ENCODE measurements around the gene CABYR.

The CABYR gene

DNA sequence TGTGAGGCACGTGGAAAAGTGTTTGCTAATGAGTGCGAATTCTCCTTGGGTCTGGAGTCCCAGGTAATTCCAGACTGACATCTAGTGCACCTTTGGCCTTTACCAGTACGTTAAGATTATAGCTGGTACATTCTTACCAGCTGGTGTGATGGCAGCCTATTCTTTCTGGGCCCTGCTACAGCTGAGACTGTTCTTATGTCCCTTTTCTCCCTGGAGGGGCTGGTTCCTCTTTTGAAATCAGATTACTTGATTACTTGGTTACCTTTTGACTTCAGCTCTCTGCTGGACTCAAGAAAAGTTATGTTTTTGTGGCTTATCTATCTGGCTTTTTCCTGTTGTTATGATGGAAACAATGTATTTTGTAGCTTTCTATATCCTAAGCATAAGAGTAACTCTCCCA lies 14.5 kb downstream of the CABYR start:
- DNase-seq (ENCODE audit: low read depth), result no peak
- TF ChIP-seq, protein P1, sequence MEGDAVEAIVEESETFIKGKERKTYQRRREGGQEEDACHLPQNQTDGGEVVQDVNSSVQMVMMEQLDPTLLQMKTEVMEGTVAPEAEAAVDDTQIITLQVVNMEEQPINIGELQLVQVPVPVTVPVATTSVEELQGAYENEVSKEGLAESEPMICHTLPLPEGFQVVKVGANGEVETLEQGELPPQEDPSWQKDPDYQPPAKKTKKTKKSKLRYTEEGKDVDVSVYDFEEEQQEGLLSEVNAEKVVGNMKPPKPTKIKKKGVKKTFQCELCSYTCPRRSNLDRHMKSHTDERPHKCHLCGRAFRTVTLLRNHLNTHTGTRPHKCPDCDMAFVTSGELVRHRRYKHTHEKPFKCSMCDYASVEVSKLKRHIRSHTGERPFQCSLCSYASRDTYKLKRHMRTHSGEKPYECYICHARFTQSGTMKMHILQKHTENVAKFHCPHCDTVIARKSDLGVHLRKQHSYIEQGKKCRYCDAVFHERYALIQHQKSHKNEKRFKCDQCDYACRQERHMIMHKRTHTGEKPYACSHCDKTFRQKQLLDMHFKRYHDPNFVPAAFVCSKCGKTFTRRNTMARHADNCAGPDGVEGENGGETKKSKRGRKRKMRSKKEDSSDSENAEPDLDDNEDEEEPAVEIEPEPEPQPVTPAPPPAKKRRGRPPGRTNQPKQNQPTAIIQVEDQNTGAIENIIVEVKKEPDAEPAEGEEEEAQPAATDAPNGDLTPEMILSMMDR (conservative IDR thresholded peaks at IDR 0.05; ENCODE audit: low read depth, low read length), result no peak
- H3K4me3 ChIP-seq (ENCODE audit: low read depth, low read length), result no peak overlapping the region

DNA sequence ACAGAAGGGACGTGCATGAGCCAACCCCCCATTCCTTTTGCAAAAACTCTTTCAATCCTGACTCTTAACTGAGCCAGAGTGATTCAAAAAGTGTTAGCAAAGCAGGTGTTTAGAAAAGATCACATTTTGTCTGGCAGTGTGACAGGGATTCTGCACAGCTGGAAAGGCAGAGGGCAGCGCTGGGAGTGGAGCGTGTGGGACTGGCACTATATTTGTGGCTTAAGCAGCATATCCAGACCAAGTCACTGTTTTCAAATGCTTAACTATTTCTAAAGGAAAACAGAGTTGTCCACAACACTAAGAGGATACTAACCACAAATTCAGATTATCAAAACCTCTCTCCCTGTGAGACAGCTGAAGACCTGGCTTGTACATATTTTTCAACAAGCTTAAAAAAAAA lies 19.0 kb downstream of the CABYR start:
- H3K4me3 ChIP-seq (ENCODE audit: low read depth, low read length), result no peak overlapping the region
- no peak for DNase-seq (ENCODE audit: low read depth)
- TF ChIP-seq, protein P1 (conservative IDR thresholded peaks at IDR 0.05; ENCODE audit: low read depth, low read length), result no peak

DNA sequence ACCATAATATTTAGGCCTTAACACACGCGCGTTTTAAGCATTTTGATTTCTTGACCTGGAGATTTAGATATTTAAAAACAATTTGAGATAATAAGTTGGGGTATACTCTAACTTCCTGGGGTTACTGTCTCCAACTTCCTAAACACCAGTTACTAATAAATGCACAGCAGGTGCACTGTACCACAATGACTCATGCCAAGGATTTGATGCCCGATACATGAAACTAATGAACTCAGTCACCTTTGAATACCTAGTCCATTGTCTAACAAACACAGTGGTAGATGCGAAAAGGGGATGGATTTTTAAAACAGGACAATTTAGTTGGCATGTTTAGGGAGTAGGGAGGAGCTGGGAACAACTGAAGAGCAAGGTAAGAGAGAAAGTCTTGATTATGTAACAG lies 21.2 kb downstream of the CABYR start:
- H3K4me3 ChIP-seq (ENCODE audit: low read depth, low read length), result no peak overlapping the region
- no peak for DNase-seq (ENCODE audit: low read depth)
- TF ChIP-seq, protein P1 (conservative IDR thresholded peaks at IDR 0.05; ENCODE audit: low read depth, low read length), result no peak

DNA sequence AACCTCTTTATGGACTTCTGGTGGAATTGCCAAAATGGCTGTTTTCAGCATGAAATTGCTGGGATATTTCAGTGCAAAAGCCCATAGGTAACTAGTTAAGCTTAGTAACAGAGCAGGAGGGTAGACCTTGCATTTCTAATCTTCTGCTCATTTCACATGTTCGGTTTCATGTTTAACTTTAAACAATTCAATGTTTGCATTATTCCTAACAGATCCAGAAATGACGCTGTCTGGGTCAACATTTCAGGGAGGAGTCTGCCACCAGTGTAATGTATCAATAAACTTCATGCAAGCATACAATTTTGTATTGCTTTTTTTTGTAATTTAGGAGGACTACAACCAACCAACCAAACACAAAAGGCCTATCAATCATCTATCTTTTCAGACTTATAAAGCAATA lies 22.4 kb downstream of the CABYR start:
- no peak overlapping the region for H3K4me3 ChIP-seq (ENCODE audit: low read depth, low read length)
- DNase-seq (ENCODE audit: low read depth), result no peak
- TF ChIP-seq, protein P1 (conservative IDR thresholded peaks at IDR 0.05; ENCODE audit: low read depth, low read length), result no peak

DNA sequence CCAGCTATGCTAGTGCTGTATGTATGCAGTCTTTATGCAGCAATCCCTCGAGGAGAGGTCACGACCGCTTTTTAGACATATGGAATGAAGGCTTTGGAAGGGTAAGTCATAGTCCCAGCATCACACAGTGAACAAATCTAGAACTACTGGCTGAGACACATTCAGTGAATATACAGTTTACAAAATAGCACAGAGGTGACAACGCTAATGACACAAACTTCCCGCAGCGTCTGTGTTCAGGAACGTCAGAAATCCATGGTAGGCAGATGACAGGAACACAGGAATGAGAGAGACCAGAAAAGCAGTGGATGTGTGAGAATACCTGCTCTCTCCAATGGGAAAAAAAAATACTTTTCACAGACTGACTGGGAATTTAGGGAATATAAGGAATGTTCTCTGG lies 29.6 kb downstream of the CABYR start:
- no peak overlapping the region for H3K4me3 ChIP-seq (ENCODE audit: low read depth, low read length)
- TF ChIP-seq, protein P1 (conservative IDR thresholded peaks at IDR 0.05; ENCODE audit: low read depth, low read length), result no peak
- no peak for DNase-seq (ENCODE audit: low read depth)

DNA sequence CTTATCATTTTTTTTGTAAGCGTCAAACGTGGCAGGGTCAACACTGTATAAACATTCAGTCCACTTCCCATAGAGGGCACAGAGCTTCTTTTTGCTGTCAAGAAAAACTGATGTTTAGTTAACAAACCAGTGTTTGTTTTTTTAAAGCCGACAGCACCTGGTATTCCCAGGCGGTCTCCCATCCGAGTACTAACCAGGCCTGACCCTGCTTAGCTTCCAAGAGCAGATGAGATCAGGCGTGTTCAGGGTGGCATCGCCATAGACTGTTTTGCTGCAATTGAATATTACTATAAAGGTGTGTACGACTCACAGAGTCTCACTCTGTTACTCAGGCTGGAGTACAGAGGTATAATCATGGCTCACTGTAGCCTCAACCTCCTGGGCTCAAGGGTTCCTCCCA lies 31.5 kb downstream of the CABYR start:
- DNase-seq (ENCODE audit: low read depth), result no peak
- H3K4me3 ChIP-seq (ENCODE audit: low read depth, low read length), result no peak overlapping the region
- TF ChIP-seq, protein P1 (conservative IDR thresholded peaks at IDR 0.05; ENCODE audit: low read depth, low read length), result no peak

DNA sequence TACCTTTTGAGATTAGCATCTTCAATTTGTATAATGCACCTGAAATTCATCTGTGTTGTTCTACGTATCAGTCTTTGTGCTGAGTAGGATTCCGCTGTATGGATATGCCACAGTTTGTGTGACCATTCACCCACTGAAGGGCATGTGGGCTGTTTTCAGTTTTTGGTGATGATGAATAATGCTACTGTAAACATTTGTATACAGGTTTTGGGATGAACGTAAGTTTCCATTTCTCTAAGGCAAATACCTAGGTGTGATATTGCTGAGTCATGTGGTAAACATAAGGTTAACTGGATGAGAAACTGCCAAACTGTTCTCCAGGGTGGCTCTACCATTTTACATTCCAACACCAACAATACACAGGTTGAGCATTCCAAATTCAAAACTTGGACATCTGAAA lies 35.1 kb downstream of the CABYR start:
- no peak overlapping the region for H3K4me3 ChIP-seq (ENCODE audit: low read depth, low read length)
- TF ChIP-seq, protein P1 (conservative IDR thresholded peaks at IDR 0.05; ENCODE audit: low read depth, low read length), result no peak
- DNase-seq (ENCODE audit: low read depth), result no peak
